Mesendoderm (in vitro differentiated cells): ENCODE measurements around the gene DCK.

Source experiments
- DNase-seq: peaks from one replicate; pipeline ENCODE4 v3.0.0; 2013
- H2AK5ac ChIP-seq: 2 replicates; pipeline ENCODE4 v1.6.1; 2013; ENCODE audit warnings: low read length, inconsistent platforms
- H2BK120ac ChIP-seq: 2 replicates; pipeline ENCODE4 v1.6.1; 2013; ENCODE audit warnings: low read depth, mild to moderate bottlenecking, low read length, moderate library complexity, mixed read lengths
- H2BK15ac ChIP-seq: replicated peaks from 2 replicates; pipeline ENCODE4 v1.6.1; 2013; ENCODE audit warnings: low read depth, mild to moderate bottlenecking, moderate library complexity
- H2BK5ac ChIP-seq: 2 replicates; pipeline ENCODE4 v1.6.1; 2013; ENCODE audit warnings: low read length, inconsistent platforms
- H3K18ac ChIP-seq: 2 replicates; pipeline ENCODE4 v1.6.1; 2013; ENCODE audit warnings: mild to moderate bottlenecking, low read length, mixed read lengths
- H3K23ac ChIP-seq: one replicate; pipeline ENCODE4 v1.6.1; 2013; ENCODE audit warnings: low read length
- H3K27ac ChIP-seq: 2 replicates; pipeline ENCODE4 v1.5.1; 2013; ENCODE audit warnings: low read depth, mild to moderate bottlenecking, inconsistent platforms, low read length, moderate library complexity
- H3K27me3 ChIP-seq: 2 replicates; pipeline ENCODE4 v1.6.1; 2013; ENCODE audit warnings: low read length, control low read depth, mild to moderate bottlenecking, inconsistent platforms; ENCODE audit not compliant: insufficient read depth, poor library complexity
- H3K36me3 ChIP-seq: 2 replicates; pipeline ENCODE4 v1.6.1; 2013; ENCODE audit warnings: low read length, inconsistent platforms; ENCODE audit not compliant: control insufficient read depth, insufficient read depth
- H3K4ac ChIP-seq: one replicate; pipeline ENCODE4 v1.6.1; 2013; ENCODE audit warnings: low read depth, mild to moderate bottlenecking, low read length, moderate library complexity
- H3K4me1 ChIP-seq: 2 replicates; pipeline ENCODE4 v1.6.1; 2013; ENCODE audit warnings: low read depth, low read length, inconsistent platforms; ENCODE audit not compliant: control insufficient read depth
- H3K4me2 ChIP-seq: 2 replicates; pipeline ENCODE4 v1.6.1; 2013; ENCODE audit warnings: low read length
- H3K4me3 ChIP-seq: 2 replicates; pipeline ENCODE4 v1.5.1; 2013; ENCODE audit warnings: mild to moderate bottlenecking, low read length
- H3K56ac ChIP-seq: one replicate; pipeline ENCODE4 v1.6.1; 2013; ENCODE audit warnings: low read length
- H3K79me1 ChIP-seq: 2 replicates; pipeline ENCODE4 v1.6.1; 2013; ENCODE audit warnings: low read length, inconsistent platforms
- H3K79me2 ChIP-seq: 2 replicates; pipeline ENCODE4 v1.6.1; 2013; ENCODE audit warnings: mild to moderate bottlenecking, low read length; ENCODE audit not compliant: control insufficient read depth, insufficient read depth
- H3K9ac ChIP-seq: 2 replicates; pipeline ENCODE4 v1.6.1; 2013; ENCODE audit warnings: low read length, inconsistent platforms
- H4K5ac ChIP-seq: one replicate; pipeline ENCODE4 v1.6.1; 2013; ENCODE audit warnings: low read length
- H4K8ac ChIP-seq: one replicate; pipeline ENCODE4 v1.6.1; 2013; ENCODE audit warnings: low read depth, mild to moderate bottlenecking, control low read depth, low read length, moderate library complexity
- WGBS: extraction: QIAGEN DNeasy Blood & Tissue Kit; methylation state at CpG from one replicate; pipeline ENCODE4 v1.1.7; 2013; ENCODE audit warnings: low lambda C conversion rate, missing lambda C conversion rate; ENCODE audit not compliant: insufficient coverage; ENCODE audit errors: extremely low coverage; 5-methylcytosine and 5-hydroxymethylcytosine counted together

DCK gene

DNA sequence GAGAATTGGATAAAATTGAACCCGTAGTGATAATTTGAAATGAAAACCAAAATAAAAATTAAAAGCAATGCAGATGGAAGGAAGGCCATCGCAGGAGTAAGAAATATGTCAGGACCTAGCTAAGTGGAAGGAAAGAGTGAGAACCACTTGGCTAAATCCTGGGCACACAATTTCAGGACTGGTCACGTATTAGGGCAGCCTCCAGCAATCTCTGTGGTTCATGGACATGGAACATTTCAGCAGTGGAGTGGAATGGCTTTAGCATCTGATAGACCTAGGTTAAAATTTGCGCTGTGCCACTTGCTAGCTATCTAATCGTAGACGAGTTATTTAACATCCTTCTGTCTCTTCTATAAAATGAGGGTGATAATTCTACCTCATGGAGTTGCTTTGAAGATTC lies 71.1 kb downstream of the DCK start:
- Histone ChIP-seq H2AK5ac (no peak overlapping the region), H4K8ac (no peak overlapping the region), H3K23ac (no peak overlapping the region), H2BK15ac (no peak overlapping the region), H3K4me3 (no peak overlapping the region), H2BK5ac (no peak overlapping the region), H3K79me1 (no peaks in the 10 kb centered on the region), H3K4me1 (no peaks in the 10 kb centered on the region), H3K27me3 (no peaks in the 10 kb centered on the region), H3K4me2 (no peak overlapping the region), H3K9ac (no peak overlapping the region), H3K18ac (no peak overlapping the region), H3K36me3 (no peaks in the 10 kb centered on the region), H3K56ac (no peak overlapping the region), H4K5ac (no peak overlapping the region), H3K27ac (no peak overlapping the region), H2BK120ac (no peak overlapping the region), H3K79me2 (no peaks in the 10 kb centered on the region), H3K4ac (no peak overlapping the region)
- 100% methylated on average over 1 of the region's 6 CpGs for WGBS
- no peak for DNase-seq

DNA sequence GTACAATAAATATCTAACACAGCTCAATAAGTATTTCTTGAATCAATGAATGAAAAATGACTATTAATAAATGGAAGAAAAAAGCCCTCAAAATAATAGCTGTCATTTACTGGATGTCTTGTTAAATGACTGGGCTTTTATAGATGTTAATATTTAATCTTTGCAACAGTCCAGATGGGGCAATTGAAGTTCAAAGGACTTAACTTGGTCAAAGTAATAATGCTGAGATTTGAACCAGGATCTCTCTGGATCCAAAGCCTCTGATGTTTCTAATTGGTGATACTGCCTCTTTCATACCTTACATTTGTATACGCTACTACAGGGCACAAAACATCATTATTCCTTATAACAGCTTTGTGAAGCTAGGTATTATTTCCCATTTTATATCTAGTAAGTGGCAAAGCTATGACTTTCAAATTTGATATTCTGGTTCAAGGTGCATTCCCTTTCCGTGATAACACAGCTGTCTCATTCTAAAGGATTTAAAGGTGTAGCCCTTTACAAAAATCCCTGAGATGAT lies 72.6 kb downstream of the DCK start:
- no peak overlapping the region for H2BK120ac ChIP-seq
- no CpG with 5 or more reads among the region's 2 CpGs for WGBS
- no peak overlapping the region for H3K4ac ChIP-seq
- no peaks in the 10 kb centered on the region for H3K79me1 ChIP-seq
- no peak overlapping the region for H3K27ac ChIP-seq
- H2BK15ac ChIP-seq, result no peak overlapping the region
- no peak overlapping the region for H3K4me2 ChIP-seq
- H3K56ac ChIP-seq, result no peak overlapping the region
- no peaks in the 10 kb centered on the region for H3K36me3 ChIP-seq
- H2BK5ac ChIP-seq, result no peak overlapping the region
- no peak overlapping the region for H2AK5ac ChIP-seq
- no peak overlapping the region for H4K8ac ChIP-seq
- H3K9ac ChIP-seq, result no peak overlapping the region
- H3K27me3 ChIP-seq, result no peaks in the 10 kb centered on the region
- H3K79me2 ChIP-seq, result no peaks in the 10 kb centered on the region
- no peak overlapping the region for H3K23ac ChIP-seq
- no peaks in the 10 kb centered on the region for H3K4me1 ChIP-seq
- no peak overlapping the region for H3K4me3 ChIP-seq
- no peak overlapping the region for H4K5ac ChIP-seq
- H3K18ac ChIP-seq, result no peak overlapping the region
- DNase-seq, result no peak

DNA sequence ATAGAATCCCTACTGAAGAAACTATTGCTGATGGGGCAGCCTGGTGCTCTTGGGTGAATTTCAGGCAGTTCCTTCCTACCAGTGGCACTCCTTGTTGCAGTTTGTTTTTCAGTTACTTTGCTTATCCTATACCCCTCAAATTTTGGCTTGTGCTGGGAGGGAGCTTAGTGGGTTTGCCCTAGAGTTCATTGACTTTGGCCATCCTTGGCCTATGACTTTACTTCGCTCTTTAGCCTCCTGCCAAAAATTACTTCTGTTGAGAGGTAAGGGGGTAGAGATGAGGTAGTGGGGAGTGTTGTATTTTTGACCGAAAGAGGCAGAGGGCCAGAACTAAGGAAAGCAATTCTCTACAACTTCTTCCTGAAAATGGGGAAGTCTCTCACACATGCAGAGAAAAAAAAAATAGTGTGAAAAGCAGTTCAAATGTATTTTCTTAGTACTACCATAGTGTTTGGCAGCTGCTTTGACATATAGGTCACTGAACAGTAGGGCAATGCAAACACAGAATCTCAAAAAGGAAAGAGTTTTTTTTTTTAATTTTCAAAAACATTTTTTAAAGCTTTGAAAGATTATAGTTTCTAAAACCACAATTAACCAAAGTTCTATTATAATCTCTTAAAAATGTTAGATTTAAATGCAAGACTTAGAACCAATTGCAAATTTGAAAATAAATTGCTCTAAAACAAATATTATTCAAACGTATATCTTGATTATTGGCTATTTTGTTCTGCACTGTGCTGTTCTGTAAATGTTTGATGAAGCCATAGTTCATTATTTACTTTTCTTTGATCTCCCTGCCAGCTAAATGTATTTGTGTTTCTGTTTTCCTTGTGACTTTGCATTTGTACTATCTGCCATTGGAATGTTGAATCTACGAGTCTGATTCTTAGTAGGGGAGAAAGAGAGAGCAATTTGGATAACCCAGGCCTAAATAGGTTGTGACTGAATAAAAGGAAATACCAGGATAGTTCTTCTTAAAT lies 73.6 kb downstream of the DCK start:
- no peak overlapping the region for H2BK15ac ChIP-seq
- no peak overlapping the region for H3K27ac ChIP-seq
- no peaks in the 10 kb centered on the region for H3K79me1 ChIP-seq
- no peak overlapping the region for H3K56ac ChIP-seq
- WGBS, result no CpG with 5 or more reads among the region's 4 CpGs
- no peaks in the 10 kb centered on the region for H3K4me1 ChIP-seq
- no peak overlapping the region for H3K23ac ChIP-seq
- no peak overlapping the region for H4K8ac ChIP-seq
- H3K9ac ChIP-seq, result no peak overlapping the region
- H2BK120ac ChIP-seq, result no peak overlapping the region
- H3K79me2 ChIP-seq, result no peaks in the 10 kb centered on the region
- no peak overlapping the region for H3K4me3 ChIP-seq
- no peaks in the 10 kb centered on the region for H3K36me3 ChIP-seq
- no peak overlapping the region for H3K4ac ChIP-seq
- no peak for DNase-seq
- H4K5ac ChIP-seq, result no peak overlapping the region
- H3K27me3 ChIP-seq, result no peaks in the 10 kb centered on the region
- no peak overlapping the region for H3K18ac ChIP-seq
- H2AK5ac ChIP-seq, result no peak overlapping the region
- H3K4me2 ChIP-seq, result no peak overlapping the region
- H2BK5ac ChIP-seq, result no peak overlapping the region

DNA sequence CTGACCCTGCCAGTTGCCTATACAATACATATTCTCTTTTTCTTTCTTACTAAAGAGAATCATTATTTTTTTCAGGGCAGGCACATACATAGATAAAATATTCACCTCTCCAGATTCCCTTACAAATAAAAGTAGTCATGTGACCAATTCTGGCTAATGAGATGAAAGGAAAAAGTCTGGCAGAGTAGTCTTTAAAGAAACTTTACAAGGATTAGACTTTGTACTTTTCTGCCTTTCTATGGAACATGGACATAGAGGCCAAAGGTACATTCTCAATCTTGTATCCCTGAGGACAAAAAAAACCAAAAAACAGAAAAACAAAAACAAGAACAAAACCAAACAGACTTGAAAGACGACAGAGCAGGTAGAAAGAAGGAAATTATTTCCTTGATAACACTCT lies 75.6 kb downstream of the DCK start:
- no CpG with 5 or more reads among the region's 1 CpG for WGBS
- H4K8ac ChIP-seq, result no peak overlapping the region
- H3K36me3 ChIP-seq, result no peaks in the 10 kb centered on the region
- no peak overlapping the region for H3K23ac ChIP-seq
- no peak overlapping the region for H4K5ac ChIP-seq
- no peak overlapping the region for H3K18ac ChIP-seq
- no peak overlapping the region for H3K4ac ChIP-seq
- H3K56ac ChIP-seq, result no peak overlapping the region
- no peaks in the 10 kb centered on the region for H3K4me1 ChIP-seq
- no peaks in the 10 kb centered on the region for H3K79me2 ChIP-seq
- H3K4me3 ChIP-seq, result no peak overlapping the region
- H2BK15ac ChIP-seq, result no peak overlapping the region
- no peak overlapping the region for H2BK5ac ChIP-seq
- no peak overlapping the region for H3K27ac ChIP-seq
- H3K4me2 ChIP-seq, result no peak overlapping the region
- H2BK120ac ChIP-seq, result no peak overlapping the region
- H2AK5ac ChIP-seq, result no peak overlapping the region
- DNase-seq, result no peak
- no peak overlapping the region for H3K9ac ChIP-seq
- H3K27me3 ChIP-seq, result no peaks in the 10 kb centered on the region
- H3K79me1 ChIP-seq, result no peaks in the 10 kb centered on the region

DNA sequence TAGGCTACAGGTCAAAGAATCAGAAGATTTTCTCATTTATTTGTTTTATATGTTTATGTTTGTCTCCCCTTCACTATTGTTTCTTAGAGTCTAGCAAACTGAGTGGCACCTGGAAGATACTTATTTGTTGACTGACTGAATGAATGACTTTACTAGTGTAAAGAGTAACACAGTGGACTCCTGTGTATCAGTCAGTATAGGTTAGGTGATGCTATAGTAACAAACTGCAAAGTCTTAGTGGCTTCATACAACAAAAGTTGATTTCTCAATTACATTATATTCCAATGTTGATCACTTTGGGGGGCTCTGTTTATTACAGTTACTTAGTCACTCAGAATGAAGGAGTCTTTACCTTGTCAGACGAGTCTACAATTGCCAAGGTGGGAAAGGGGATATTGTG lies 76.6 kb downstream of the DCK start:
- H3K4ac ChIP-seq, result no peak overlapping the region
- H3K27ac ChIP-seq, result no peak overlapping the region
- no CpG with 5 or more reads among the region's 1 CpG for WGBS
- H3K27me3 ChIP-seq, result no peaks in the 10 kb centered on the region
- H3K23ac ChIP-seq, result no peak overlapping the region
- no peak overlapping the region for H4K5ac ChIP-seq
- no peaks in the 10 kb centered on the region for H3K36me3 ChIP-seq
- H3K79me1 ChIP-seq, result no peaks in the 10 kb centered on the region
- H3K9ac ChIP-seq, result no peak overlapping the region
- no peak for DNase-seq
- no peak overlapping the region for H4K8ac ChIP-seq
- H3K18ac ChIP-seq, result no peak overlapping the region
- no peak overlapping the region for H2AK5ac ChIP-seq
- H3K4me2 ChIP-seq, result no peak overlapping the region
- H2BK120ac ChIP-seq, result no peak overlapping the region
- H2BK5ac ChIP-seq, result no peak overlapping the region
- no peak overlapping the region for H2BK15ac ChIP-seq
- no peaks in the 10 kb centered on the region for H3K4me1 ChIP-seq
- no peak overlapping the region for H3K56ac ChIP-seq
- no peak overlapping the region for H3K4me3 ChIP-seq
- H3K79me2 ChIP-seq, result no peaks in the 10 kb centered on the region
